CD4-positive, alpha-beta T cell treated with Interleukin-21 for 1 hour (primary cell): Measurements from ENCODE around the gene ADARB2.
"Not testable (repeated sequence)": the region's sequence is repeated elsewhere in the genome, so short reads cannot be mapped to it uniquely, and the experiment has no call there.

ENCODE experiments used
- DNase-seq: peaks from one replicate; pipeline ENCODE4 v3.0.0-alpha.2; 2020

The ADARB2 gene

DNA sequence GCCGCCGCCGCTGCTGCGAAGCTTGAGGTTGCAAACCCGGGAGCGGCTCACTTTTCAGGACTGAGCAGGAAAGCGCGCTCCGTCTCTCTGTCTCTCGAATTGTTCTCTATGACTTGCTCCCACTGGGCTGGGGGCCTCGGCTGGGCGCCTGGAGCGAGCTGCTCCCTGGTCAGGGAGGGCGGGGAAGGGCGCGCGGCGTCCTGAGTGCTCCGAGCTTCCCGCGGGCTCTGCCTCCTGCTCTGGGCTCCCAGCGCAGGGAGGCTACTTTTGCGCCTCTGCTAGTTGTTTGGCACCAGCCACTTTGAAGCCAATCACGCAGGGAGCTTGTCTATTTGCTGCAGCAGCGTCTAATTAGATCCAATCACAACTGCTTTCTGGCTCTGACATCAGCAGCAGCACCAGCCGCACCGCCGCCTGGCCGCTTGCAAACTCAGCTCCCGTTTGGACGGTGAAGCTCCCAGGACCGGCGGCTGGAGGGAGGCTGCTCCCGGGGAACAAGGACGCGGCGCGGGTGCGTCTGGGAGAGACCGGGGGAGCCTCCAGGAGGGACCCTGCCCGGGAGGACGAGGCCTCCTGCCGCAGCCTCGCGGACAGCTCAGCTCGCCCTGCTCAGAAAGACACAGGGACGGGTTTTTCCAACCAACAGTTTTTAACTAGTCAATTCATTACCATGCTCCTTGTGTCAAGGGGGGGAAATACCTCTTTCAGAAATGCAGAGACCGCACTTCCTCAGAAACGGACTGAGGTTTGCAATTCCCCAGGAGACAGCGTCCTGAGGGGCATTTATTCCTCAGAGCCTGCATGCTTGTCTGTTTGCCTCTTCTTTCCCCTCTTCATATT is at the start of gene ADARB2:
Gene ADARB2, minus strand, starts transcription at position 304 of the 840 bp plus-strand sequence.
- DNase-seq: no peak

DNA sequence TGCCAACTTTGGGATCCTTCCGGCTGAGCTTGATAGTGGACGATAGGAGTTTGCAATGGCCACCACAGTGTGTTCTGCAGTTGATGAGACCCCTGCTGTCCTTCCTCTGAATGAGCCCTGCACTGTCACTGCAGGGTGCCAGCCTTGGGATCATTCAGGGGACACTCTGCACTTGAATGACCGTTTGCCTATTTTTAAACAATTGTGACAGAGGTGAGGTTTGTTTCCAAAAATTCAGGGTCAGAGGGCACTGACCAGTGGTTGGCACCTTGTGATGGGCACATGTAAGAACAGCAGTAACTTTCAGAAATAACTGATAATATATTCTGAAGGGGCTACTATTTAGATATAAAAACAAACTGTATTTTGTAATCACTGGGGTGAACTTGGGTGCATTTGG is 48.5 kb upstream of the ADARB2 start:
- no peak for DNase-seq

DNA sequence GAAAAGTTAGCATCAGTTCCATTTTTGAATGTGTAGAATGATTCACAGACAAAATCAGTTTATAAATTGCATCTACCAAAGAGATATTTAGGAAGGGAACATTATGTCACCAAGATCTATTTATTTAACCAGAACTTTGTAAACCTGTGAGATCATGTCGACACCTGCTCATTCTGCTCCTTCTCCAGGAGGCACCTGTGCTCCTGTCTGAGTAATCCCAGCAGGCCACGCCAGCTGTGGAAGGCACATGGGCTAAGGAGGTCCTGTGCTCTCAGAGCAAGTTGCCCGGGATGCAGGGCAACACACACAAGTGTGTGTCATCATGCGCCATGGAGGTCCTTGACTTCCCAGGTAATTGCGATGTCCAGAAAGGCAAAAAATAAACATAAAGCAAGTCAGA is 45.5 kb upstream of the ADARB2 start:
- DNase-seq: no peak

DNA sequence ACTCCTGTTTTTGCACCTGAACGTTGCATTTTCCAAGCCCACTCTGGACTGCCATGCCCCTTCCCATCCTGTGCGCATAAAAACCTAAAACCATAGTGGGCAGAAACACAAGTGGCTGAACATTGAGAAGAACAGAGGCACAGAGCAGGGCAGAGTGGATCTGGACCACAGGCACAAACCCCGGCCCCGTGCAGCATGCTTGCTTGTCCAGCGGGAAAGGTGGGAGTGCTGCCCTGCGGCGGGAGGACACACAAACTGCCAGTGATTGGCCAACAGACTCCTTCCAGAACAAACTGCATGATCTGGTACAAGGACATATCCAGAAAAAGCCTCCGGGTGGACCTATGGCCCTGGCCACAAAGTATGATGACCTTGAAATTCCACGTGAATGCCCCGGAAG is 42.5 kb upstream of the ADARB2 start:
- no peak for DNase-seq

DNA sequence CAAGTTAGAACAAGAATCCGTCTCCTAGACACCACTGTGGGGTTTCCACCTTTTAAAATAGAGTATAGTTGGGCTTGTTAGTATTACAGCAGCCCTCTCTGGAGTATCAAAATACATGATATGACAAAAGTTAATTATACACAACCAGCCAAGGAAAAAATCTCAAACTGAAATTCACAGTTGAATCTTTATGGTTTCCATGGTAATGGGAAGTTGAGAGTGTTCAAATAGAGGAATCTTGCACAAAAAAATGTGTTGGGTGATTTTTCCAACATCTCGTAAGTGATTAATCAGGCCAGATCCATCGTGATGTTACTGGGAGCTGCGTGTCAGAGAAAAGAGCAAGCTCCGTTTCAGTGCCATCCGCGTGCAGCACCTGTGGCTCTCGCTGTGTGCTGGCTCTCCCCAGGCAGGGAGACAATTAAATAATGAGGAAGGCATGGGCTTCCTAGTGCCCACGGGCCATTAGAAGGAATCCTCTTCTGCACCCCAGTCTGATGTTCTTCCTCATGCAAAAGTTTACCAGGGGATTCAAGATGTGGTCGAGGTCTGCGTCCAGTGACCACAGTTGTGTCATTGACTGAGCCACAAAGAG is 41.1 kb upstream of the ADARB2 start:
- DNase-seq: no peak

DNA sequence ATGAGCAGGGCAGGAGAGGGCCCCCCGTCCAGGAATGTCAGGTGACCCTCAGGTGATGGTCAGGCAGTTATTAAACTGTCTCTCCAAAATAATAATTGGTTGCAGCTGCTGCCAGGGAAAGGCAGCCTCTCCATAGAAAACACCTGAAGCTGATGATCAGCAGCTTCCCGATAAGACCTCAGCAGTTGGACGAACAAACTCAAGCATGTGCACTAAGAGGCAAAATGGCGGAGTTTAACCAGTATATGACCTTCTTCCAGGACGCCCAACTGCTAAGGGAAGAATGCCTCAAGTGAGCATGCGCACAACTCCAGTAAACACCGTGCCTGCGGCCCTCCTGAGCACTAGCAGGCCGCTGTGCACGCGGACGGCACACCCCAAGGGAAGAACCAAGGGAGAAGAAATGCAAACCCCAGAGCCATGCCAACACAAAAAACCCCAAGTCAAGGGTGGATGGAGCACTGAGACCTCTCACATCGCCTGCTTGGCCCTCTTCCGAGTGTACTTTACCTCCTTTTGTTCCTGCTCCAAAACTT is 38.9 kb upstream of the ADARB2 start:
- no peak for DNase-seq

DNA sequence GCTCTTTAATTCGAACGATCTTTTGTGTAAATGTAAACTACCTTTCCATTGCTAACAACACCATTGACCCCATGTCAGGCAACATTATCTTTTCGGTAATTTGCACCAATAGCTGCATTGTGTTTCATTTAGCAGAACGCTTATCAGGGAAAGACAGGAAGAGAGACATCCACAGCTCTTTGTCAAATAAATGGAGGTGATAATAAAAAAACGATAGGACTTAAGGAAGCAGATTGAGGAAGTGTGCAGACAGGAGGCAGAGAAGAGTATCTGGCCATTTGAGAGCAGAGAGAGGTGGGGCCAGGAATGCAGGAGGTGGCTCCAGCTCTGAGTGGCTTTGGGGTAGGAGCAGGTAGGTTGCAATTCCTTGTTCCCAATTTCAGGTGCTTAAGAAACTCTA is 37.5 kb upstream of the ADARB2 start:
- no peak for DNase-seq

DNA sequence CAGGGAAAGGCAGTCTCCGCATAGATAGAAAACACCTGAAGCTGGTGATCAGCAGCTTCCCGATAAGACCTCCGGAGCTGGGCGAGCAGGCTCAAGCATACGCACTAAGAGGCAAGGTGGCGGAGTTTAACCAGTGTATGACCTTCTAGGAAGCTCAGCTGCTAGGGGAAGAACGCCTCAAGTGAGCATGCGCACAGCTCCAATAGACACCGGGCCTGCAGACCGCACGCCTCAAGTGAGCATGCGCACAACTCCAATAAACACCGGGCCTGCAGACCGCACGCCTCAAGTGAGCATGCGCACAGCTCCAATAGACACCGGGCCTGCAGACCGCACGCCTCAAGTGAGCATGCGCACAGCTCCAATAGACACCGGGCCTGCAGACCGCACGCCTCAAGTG is 35.9 kb upstream of the ADARB2 start:
- not testable (repeated sequence) for DNase-seq

DNA sequence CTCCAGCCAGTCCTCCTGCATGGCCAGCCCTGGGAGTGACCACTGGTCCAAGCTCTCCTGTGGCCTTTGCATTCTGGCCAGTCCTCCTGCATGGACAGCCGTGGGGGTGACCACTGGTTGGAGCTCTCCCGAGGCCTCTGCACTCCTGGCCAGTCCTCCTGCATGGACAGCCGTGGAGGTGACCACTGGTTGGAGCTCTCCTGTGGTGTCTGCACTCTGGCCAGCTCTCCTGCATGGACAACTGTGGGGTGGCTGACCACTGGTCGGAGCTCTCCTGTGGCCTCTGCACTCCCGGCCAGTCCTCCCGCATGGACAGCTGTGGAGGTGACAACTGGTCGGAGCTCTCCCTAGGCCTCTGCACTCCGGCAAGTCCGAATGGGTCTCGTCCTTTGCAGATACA is 28.7 kb upstream of the ADARB2 start:
- no peak for DNase-seq

DNA sequence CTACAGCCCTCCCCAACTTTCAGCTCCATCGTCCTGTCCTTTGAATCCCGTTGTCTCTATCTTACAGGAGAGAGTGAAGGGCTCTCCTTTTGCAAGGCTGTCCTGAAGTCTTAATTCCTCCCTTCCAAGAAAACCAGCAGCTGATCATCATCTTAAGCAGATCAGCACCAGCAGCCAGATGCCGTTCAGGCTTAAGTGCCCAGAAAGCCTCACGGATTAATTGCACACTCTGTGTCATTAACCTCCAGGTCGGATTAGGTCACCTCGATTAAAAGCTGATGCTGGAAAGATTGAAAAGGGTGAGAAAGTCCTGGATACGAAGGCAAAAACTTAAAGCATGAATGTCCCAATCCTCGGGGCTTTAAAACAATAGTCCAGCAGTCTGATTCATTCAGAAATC is 24.8 kb upstream of the ADARB2 start:
- DNase-seq: no peak

DNA sequence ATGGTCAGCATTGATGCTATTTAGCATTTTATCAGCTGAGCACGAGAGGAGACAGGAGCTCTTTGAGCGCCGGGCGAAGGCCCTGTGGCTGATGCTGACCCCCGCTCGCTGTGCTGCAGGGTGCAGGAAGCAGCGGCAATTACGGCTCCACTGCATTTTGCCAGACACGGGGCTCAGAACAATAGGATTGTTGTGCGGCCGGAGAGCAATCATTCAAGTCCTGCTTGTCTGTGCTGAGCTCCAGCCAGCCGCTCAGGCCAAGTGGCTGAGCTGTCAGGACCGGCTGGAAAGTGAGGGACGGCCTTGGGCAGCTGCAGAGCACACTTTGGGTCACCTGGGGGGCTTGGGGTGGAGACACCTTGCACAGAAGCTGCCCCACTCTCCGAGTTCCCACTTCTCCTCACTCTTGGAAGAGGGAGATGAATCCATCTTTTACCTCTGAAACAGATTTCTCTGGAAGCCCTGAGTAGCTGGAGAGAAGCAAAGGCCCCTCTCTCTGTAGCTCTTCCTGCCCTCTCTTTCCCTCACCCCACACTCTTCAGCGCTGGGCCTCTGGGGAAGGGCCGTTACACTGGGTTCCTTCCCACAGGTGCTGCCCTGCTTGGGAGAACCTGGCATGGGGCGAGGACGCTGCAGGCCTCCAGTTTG is 17.3 kb upstream of the ADARB2 start:
- DNase-seq: no peak

DNA sequence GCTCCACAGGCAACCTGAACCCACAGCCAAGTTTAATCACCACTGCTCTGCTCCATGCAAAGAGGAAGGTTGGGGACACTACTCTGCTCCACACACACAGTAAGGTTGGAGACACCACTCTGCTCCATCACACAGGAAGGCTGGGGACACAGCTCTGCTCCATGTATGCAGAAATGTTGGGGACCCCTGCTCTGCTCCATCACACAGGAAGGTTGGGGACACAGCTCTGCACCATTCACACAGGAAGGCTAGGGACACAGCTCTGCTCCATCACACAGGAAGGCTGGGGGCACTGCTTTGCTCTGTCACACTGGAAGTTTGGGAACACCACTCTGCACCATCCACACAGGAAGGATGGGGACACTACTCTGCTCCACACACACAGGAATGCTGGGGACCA is 14.8 kb upstream of the ADARB2 start:
- no peak for DNase-seq

DNA sequence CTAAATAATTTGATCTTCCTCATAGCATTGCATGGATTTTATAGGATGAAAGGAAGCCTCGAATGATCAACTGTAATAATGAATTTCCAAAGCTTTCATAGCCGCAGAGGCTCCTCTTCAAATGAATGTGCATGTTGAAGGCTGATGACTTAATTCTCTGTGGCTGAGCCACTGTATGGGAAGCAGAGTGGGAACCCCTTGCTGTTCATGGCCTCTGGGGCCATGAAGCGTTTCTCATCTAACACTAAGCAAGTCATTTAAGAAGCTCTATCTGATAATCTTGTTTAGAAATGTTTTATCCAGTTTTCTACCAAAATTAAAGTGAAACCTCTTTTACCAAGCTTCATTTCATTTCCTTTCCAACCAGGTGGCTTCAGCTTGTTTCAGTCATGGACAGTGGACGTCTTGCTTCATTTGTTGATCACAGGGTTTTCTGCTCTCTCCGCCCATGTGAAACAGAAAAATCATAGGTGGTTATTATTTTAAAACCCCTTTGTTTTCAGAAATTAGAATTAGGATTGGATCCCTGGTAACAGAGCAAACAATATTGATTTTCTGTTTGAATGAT is 10.3 kb upstream of the ADARB2 start:
- no peak for DNase-seq

DNA sequence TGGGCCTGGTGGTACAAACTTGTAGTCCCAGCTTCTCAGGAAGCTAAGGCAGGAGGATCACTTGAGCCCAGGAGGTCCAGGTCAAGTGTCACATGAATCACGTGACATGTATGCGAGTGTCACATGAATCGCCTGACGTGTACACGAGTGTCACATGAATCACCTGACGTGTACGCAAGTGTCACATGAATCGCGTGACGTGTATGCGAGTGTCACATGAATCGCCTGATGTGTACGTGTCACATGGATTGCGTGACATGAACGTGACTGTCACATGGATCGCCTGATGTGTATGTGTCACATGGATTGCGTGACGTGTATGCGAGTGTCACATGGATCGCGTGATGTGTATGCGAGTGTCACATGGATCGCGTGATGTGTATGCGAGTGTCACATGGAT is 9.5 kb upstream of the ADARB2 start:
- no peak for DNase-seq

DNA sequence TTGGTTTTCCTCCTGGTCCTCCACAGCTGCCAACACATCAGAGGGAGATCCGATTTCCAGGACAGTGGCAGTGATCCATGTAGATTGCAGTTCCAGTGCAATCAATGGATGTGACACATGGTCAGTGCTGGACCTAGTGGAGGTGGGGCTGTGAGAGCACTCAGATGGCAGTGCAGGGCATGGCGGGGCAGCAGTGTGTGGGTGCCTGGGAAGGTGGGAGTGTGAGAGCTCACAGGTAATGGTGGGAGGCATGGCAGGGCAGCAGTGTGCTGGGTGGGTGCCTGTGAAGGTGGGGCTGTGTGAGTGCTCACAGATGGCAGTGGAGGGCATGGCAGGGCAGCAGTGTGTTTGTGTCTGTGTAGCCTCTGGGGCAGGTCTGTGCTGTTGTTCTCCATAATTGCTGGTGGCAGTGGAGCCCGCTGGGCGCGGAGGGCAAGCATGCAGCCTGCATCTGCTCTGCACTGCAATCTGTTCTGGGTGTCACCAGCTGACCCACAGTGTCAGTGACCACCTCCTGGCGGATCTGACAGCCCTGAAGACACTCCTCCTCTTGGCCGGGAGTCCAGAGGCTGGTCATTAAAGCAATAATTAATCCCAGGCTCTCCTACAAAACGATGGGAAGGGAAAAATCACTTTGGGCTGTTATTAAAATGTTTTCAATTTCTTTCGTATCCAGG is 8.6 kb upstream of the ADARB2 start:
- DNase-seq: no peak

DNA sequence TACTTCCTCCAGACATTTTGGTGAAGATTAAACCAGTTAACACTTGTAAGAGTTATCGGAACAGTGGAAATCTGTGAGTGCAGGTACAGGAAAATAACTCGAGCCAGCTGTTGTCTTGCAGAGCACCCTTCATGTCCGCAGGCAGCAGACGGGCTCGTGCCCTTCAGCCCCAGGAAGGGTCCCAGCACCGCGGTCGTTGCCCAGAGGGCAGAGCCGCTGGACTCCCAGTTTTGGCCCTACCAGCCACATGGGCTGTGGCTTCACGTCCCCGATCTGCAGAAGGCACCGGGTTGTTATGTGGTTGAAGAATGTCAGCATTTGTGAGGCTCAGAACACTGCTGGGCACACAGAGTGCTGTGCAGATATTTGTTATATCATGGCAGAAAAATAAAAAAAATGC is 7.2 kb upstream of the ADARB2 start:
- no peak for DNase-seq

DNA sequence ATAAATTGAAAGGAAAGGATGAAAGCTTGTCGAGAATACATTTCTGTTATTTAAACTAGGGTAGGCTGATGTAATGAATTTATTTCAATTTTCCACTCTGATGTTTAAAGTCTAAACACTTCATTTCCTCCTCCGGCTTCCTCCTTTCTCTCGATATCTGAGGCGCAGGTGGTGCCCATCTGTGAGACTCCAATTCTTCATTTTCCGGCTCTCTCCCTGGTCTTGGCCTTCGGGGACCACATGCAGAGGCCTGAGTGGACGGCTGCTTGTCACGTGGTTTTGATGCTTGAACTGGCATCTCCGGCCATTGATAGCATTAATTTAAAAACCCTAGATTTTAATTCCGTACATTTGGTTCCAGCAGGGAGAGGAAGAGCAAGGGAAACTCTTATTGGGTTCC is 5.8 kb upstream of the ADARB2 start:
- DNase-seq: no peak

DNA sequence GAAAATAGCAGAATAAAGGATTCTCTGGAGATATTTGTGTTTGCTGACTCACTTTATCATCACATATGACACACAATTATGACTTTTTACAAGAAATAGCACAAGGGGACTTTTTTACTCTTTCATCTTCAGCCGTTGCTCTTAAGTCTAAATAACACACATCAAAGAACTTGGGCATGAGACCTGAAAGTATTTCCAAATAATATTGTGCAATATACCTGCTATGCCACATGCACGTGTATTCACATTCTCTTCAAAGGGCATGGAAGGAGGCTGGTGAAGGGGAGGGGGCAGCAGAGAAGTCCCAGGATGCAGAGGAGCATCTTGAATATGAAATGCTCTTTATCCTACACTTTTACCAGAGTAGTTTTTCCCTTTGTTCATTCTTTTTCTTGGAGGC is 4.1 kb upstream of the ADARB2 start:
- DNase-seq: no peak

DNA sequence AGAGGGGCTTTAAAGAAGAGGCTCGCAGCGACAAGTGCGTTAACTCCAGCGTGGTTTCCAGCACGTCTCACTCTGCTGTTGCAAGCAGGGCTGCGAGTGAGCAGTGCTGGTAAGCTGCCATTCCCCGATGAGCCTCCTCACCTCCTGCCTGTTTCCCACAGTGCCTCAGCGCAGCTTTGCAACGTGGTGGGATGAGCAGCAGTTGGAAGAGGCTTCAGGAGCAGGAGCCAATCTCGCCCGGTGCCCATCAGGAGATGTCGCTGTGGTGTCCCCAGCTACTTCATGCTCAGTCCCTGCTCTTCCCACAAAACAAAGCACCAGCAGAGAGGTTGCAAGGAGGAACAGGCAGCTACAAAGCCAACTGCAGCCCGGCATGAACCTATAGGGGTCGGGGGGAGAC is 2.4 kb upstream of the ADARB2 start:
- DNase-seq: no peak

DNA sequence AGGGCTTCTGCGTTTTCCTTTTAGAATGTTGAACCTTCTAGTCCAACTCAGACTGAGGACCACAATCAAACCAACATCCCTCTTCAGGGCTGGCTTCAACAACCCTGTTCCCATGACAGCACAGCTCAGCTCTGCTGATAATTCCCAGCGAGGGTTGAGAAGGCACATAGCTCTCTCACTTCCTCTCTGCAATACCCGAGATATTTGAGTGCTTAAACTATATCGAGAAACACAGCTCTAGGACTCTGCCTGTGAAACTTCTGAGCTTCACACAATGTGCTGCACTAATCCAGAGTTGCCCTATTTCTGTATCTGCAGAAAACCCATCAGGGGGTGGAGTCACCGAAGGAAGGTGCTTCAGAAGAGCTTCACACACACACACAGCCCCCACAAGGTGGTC is 1.6 kb upstream of the ADARB2 start:
- no peak for DNase-seq

DNA sequence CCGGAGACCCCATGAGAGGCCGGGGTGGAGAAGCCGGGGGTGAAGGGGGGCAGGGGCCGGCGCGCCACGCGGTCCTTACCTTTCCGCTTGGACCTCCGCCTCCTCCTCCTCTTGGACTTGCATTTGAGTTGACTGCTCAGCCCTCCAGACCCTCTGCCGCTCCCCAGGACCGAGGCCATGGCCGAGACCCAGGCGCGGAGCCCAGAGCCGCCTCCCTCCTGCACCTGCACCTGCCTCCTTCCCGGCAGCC is 428 bp downstream of the ADARB2 start:
- DNase-seq: no peak

DNA sequence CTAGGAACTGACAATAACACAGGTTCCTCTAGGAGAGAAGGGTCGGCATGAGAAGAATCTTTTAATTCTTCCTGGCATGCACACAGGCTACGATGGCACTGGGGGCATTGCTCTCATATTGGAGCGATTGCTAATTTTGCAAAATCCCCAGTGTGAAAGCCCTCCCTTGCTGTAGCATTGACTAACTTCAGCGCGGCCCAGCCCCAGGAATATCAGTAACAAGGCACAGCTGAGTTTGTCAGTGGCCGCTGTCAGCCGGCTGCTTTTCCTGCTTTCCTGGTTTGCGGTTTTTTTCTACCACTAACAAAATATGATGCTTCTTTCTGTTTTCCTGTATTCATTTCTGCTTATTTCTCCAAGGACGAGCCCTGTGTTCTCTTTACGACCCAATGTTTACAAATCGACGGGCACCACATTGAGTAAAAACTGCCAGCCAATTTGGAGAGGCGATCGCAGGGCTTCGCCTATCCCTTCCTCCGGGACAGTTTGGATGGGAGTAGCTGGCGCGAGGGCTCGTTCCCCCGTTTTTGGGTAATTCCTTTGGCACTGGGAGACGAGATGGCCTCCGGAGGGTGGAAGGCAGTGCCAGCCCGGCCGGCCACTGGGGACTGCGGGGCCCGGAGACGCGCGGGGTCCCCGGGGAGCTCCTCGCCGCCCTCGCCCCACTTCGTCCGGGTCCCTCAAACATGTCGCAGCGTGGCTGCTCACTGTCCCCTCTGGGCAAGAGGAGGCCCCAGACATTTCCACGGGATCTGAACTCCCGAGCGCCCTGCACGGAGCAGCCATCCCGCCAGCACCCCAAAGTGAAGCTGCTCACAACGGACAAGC is 967 bp downstream of the ADARB2 start:
- no peak for DNase-seq

DNA sequence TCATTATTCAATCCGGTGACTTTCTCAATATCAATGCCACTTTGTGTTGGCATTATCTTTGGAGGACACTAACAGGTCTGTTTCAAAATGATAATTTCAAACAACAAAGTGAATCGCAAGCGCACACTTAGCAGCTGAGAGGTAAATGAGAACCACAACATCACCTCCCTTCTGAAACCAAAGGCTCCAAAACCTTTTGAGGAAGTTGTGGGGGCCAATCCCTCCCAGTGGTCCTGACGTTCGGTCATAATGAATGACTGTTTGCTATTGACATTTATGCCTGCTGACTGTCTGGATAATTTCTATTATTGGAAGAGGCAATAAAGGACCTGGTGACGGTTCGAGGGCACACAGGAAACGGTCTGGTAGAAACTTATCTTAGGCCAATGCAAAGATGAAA is 1.8 kb downstream of the ADARB2 start:
- DNase-seq: no peak
